Common myeloid progenitor, CD34-positive (primary cell): Measurements from ENCODE around the gene RAC2.
A peak's percentile ranks its signal among the peaks of the same experiment; 100 is the strongest.

Source experiments
- CTCF ChIA-PET: fragments of 350-600 bp; sonication (Branson Sonifier 250); formaldehyde crosslinking; loops from one replicate; lab custom pipeline; 2021; ENCODE audit warnings: antibody characterized with exemption; lab: Charles Lee
- POLR2A ChIA-PET: fragments of 350-600 bp; sonication (Branson Sonifier 250); formaldehyde crosslinking; loops from one replicate; lab custom pipeline; 2021; ENCODE audit warnings: antibody characterized with exemption; lab: Charles Lee
- DNase-seq, 3 donors: peaks; one replicate each; pipeline versions ENCODE4 v3.0.0 to v3.0.0-alpha.2; 2013
- H3K27ac ChIP-seq, 2 experiments: 1 replicate in 1 of 2; 2 replicates in 1 of 2; pipeline ENCODE4 v1.7.0; 2013; ENCODE audit warnings: inconsistent platforms in 2 of 2, low read length in 2 of 2, mild to moderate bottlenecking in 2 of 2, low read depth in 1 of 2, moderate library complexity in 1 of 2; ENCODE audit not compliant: severe bottlenecking in 2 of 2, insufficient read depth in 1 of 2, poor library complexity in 1 of 2
- H3K27me3 ChIP-seq, 5 experiments: replicated peaks in 2 of 5; 1 replicate in 3 of 5; 2 replicates in 2 of 5; pipeline versions ENCODE4 v1.6.1 to v1.7.0; 2013; ENCODE audit warnings: low read length in 4 of 5, mild to moderate bottlenecking in 2 of 5, moderate library complexity in 2 of 5, inconsistent platforms in 1 of 5; ENCODE audit not compliant: insufficient read depth in 5 of 5, control insufficient read depth in 4 of 5
- H3K36me3 ChIP-seq, 4 experiments: 1 replicate in 2 of 4; 2 replicates in 2 of 4; pipeline versions ENCODE4 v1.6.1 to v1.7.0; 2013; ENCODE audit warnings: low read length in 3 of 4, control low read depth in 1 of 4, mild to moderate bottlenecking in 1 of 4; ENCODE audit not compliant: control insufficient read depth in 4 of 4, insufficient read depth in 4 of 4
- H3K4me1 ChIP-seq, 4 experiments: 1 replicate in 3 of 4; 2 replicates in 1 of 4; pipeline versions ENCODE4 v1.6.1 to v1.7.1; 2013; ENCODE audit warnings: low read length in 3 of 4, mild to moderate bottlenecking in 3 of 4, control low read depth in 1 of 4, inconsistent platforms in 1 of 4, moderate library complexity in 1 of 4; ENCODE audit not compliant: control insufficient read depth in 4 of 4, insufficient read depth in 4 of 4; ENCODE audit errors: control extremely low read depth in 1 of 4
- H3K4me3 ChIP-seq, 7 experiments: 1 replicate in 4 of 7; 2 replicates in 3 of 7; pipeline versions ENCODE4 v1.5.1 to v1.7.0; 2013; ENCODE audit warnings: mild to moderate bottlenecking in 7 of 7, low read length in 6 of 7, moderate library complexity in 6 of 7, inconsistent platforms in 2 of 7, low read depth in 2 of 7, control low read depth in 1 of 7; ENCODE audit not compliant: insufficient read depth in 4 of 7, control insufficient read depth in 1 of 7; ENCODE audit errors: extremely low read depth in 1 of 7
- H3K9me3 ChIP-seq, 5 experiments: 1 replicate in 4 of 5; 2 replicates in 1 of 5; pipeline versions ENCODE4 v1.6.1 to v1.7.1; 2013; ENCODE audit warnings: low read length in 4 of 5, mild to moderate bottlenecking in 2 of 5, inconsistent platforms in 1 of 5, low read depth in 1 of 5, moderate library complexity in 1 of 5; ENCODE audit not compliant: control insufficient read depth in 4 of 5, insufficient read depth in 2 of 5; ENCODE audit errors: control extremely low read depth in 1 of 5
- WGBS: methylation state at CpG from one replicate; pipeline ENCODE4 v1.1.5; 2013; ENCODE audit not compliant: insufficient coverage; 5-methylcytosine and 5-hydroxymethylcytosine counted together

Gene RAC2

DNA sequence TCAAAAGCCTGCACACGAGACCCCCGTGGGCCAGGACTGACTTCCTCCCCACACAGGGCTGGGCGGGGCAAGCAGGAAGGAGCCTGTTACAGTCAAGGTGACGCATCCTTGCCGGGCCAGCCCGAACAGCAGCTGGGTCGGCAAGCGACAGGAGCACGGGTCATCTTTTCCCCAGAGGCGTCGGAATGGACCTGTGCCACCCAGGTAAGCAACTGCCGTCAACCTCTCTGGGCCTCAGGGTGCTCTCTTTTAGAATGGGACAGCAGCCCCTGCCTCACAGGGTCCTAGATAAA is 38.3 kb upstream of the RAC2 start, which contains the start of gene CYTH4:
Gene CYTH4, plus strand, starts transcription at position 124 of the 293 bp plus-strand sequence. Its CDS starts 62 bp downstream, at position 186.
- no peaks in the 10 kb centered on the region for H3K27me3 ChIP-seq
- H3K27ac ChIP-seq, result peak within 1 kb of the TSS; percentile 33 to 62
- no peaks in the 10 kb centered on the region for H3K9me3 ChIP-seq
- CTCF ChIA-PET, result interaction anchor here (1.5 to 8.3 kb wide), 6 partner anchors 14 to 34 kb away, joined by 4 to 42 read pairs (median 9); no protein-coding TSS in a partner anchor
- peaks cover 32 to 92% (median 72%) of the 10 kb centered on the region in 4 experiments for H3K4me1 ChIP-seq
- POLR2A ChIA-PET, result interaction anchor here (0.7 to 1.3 kb wide), 2 partner anchors 38 to 381 kb away, joined by 3 to 5 read pairs; partner anchors contain the start of gene RAC2
- H3K4me3 ChIP-seq, result peak within 1 kb of the TSS in 6 of 7 experiments; percentile 66 to 92 (median 76)
- H3K36me3 ChIP-seq, result peaks cover 0 to 12% (median 3%) of the 10 kb centered on the region in 4 experiments
- DNase-seq, result peak; percentile 79 to 91 (median 80)
- 3% methylated on average over 12 of the region's 12 CpGs for WGBS

DNA sequence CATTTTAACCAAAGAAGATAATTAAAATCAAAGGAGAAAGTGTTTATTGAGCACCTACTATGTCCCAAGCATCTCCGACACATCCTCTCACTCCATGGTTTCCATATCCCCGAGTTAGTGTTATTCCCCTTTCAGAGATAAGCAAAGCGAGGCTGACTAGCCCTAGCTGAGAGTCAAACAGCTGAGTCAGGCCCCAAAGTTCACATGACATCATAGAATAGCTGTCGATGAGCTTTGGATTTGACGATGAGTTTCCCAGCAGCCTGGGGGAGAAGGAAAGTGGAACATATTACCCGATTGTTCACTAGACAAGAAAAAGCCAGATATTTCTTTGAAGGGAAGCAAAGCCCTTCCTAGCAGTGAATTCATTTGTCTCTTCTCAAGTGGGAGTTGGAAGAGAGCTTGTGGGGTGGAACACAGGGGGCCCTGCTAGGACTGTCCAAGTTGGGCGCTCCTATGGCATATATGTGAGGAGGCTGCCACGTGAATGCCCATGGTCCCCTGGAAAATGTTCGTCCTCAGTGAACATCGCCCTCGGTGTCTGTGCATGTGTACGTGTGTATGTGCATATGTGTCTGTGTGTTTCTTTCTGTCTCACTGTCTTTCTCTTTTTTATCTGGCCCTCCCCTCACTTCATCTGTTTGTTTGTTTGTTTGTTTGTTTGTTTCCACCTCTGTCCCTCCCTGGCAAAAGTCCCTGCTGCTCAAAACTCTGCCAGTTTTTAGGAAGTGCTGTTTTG is 37.7 kb upstream of the RAC2 start:
- WGBS, result 67% methylated on average over 7 of the region's 12 CpGs
- ChIA-PET POLR2A (interaction anchor here (0.7 to 1.3 kb wide), 2 partner anchors 37 to 382 kb away, joined by 3 to 5 read pairs; partner anchors contain the start of gene RAC2), CTCF (interaction anchor here (1.3 to 8.3 kb wide), 8 partner anchors 9 to 34 kb away, joined by 3 to 42 read pairs (median 8); no protein-coding TSS in a partner anchor)
- Histone ChIP-seq H3K27ac (peak overlapping the region in 1 of 2 experiments; percentile 62), H3K4me3 (peak overlapping the region in 6 of 7 experiments; percentile 66 to 92 (median 76)), H3K4me1 (peaks cover 32 to 91% (median 70%) of the 10 kb centered on the region in 4 experiments), H3K9me3 (no peaks in the 10 kb centered on the region), H3K27me3 (no peaks in the 10 kb centered on the region), H3K36me3 (peaks cover 0 to 11% (median 1%) of the 10 kb centered on the region in 4 experiments)
- no peak for DNase-seq

DNA sequence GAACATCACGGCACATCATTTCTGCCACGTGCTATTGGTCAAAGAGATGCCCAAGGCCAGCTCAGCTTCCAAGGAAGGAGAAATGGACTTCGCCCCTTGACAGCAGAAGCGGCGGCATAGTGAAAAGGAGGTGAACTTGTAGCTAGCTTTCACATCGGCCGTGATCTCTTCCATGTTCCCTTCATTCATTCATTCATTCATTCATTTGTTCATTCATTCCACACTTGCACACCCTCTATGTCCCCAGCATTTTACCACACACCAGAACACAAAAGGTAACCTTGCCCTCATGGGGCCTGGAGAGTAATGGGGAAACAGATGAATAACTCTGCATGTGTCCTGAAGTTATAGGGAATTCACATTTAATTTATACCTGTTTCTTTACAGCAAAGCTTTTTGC is 37.1 kb upstream of the RAC2 start:
- 100% methylated on average over 2 of the region's 7 CpGs for WGBS
- Histone ChIP-seq H3K4me1 (peaks cover 32 to 91% (median 69%) of the 10 kb centered on the region in 4 experiments), H3K9me3 (no peaks in the 10 kb centered on the region), H3K36me3 (peaks cover 0 to 6% (median under 1%) of the 10 kb centered on the region in 4 experiments), H3K27me3 (no peaks in the 10 kb centered on the region), H3K4me3 (no peak overlapping the region), H3K27ac (no peak overlapping the region)
- ChIA-PET POLR2A (interaction anchor here (1.3 kb wide), 1 partner anchor 37 kb away, joined by 5 read pairs; the partner anchor contains the start of gene RAC2), CTCF (interaction anchor here (1.3 to 8.3 kb wide), 6 partner anchors 9 to 32 kb away, joined by 3 to 42 read pairs (median 8); no protein-coding TSS in a partner anchor)
- no peak for DNase-seq

DNA sequence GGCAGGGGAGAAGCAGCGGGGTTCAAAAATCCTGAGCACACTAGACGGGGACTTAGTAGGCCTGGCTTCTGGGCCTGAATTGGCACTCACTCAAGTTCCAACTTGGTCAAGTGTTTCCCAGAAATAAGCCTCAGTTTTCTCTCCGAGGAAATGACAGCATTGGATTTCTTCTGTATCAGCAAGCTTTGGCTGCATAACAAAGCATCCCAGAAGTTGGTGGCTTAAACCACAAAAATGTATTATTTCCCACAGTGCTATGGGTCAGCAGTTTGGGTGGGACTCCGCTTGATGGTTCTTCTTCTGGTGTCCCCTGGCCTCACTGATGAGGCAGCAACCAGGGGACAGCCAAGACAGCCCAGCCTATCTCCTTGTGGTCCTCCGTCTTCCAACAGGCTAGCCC is 36.6 kb upstream of the RAC2 start:
- ChIA-PET CTCF (interaction anchor here (1.3 to 8.3 kb wide), 5 partner anchors 8 to 32 kb away, joined by 3 to 42 read pairs (median 9); no protein-coding TSS in a partner anchor), POLR2A (no interaction called here)
- H3K27me3 ChIP-seq, result no peaks in the 10 kb centered on the region
- peaks cover 32 to 91% (median 70%) of the 10 kb centered on the region in 4 experiments for H3K4me1 ChIP-seq
- no peak for DNase-seq
- H3K4me3 ChIP-seq, result no peak overlapping the region
- H3K9me3 ChIP-seq, result no peaks in the 10 kb centered on the region
- WGBS, result 100% methylated on average over 5 of the region's 5 CpGs
- peaks cover 0 to 2% (median 0%) of the 10 kb centered on the region in 4 experiments for H3K36me3 ChIP-seq
- H3K27ac ChIP-seq, result no peak overlapping the region

DNA sequence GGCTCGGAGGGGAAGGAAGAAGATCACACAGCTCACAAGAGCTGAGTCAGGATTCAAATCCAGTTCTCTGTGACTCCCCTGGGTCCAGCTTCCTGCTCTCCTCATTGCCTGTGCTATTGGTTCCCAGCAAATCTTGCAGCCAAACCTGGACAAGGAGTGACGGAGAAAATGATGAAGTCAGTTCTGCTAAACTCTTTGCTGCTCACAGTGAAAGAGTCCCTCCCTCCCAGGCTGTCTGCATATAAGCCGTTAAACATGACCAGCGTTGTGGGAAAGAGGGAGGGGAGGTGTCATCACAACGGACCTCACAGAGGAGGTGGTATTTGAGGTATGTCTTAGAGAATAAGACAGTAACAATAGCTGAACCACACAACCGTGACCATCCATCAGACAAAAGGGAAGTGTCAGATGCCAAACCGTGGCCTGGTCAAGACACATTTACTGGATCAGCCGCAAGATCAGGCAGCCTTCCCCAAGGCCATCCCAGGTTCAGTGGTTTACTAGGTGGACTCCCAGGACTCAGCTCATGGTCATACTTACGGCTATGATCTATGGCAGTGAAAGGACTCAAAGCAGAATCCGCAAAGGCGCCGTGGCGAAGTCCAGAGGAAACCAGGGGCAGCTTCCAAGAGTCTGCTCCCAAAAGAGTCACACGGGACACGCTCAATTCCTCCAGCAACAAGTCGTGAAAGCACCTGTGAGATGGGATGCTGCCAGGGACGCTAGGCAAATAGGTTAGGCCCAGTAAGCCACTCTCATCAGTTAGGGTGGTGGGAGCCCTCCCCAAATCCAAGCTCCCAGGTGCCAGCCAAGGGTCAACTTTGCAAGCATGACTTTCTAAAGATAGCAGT is 35.5 kb upstream of the RAC2 start:
- POLR2A ChIA-PET, result no interaction called here
- CTCF ChIA-PET, result interaction anchor here (0.8 to 1.2 kb wide), 8 partner anchors 8 to 37 kb away, joined by 3 to 5 read pairs (median 3); no protein-coding TSS in a partner anchor

DNA sequence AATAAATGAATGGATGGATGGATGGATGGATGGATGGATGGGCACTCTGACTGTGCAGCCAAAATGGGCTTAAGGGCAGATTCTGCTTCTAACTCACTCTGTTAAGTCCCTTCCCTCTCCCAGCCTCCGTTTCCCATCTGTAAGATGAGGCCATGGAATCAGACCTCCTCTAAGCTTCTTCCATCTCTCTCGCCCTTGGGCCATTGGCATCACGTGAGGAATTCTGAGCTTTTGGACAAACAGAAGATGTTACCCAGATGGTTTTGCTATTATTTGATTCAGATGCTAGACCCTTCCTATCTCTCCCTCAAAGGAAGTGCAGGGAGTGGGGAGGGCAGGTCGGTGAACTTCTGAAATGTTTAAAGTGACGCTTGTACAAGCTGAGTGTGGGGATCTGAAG is 34.2 kb upstream of the RAC2 start:
- CTCF ChIA-PET, result interaction anchor here (1.0 kb wide), 1 partner anchor 11 kb away, joined by 5 read pairs; no protein-coding TSS in a partner anchor

More for the DNA sequence above, 35.5 kb upstream of the RAC2 start:
- H3K27ac ChIP-seq, result peak overlapping the region in 1 of 2 experiments; percentile 1
- H3K4me1 ChIP-seq, result peaks cover 37 to 93% (median 79%) of the 10 kb centered on the region in 4 experiments
- H3K9me3 ChIP-seq, result no peaks in the 10 kb centered on the region
- DNase-seq, result peak in 2 of 3 donors; percentile 70 to 72
- WGBS, result 69% methylated on average over 14 of the region's 17 CpGs
- no peaks in the 10 kb centered on the region for H3K36me3 ChIP-seq
- H3K4me3 ChIP-seq, result peak overlapping the region in 1 of 7 experiments; percentile 7
- no peaks in the 10 kb centered on the region for H3K27me3 ChIP-seq

More for the DNA sequence above, 34.2 kb upstream of the RAC2 start:
- H3K4me1 ChIP-seq, result peaks cover 33 to 94% (median 78%) of the 10 kb centered on the region in 4 experiments
- no peak overlapping the region for H3K27ac ChIP-seq
- 90% methylated on average over 5 of the region's 5 CpGs for whole genome bisulfite sequencing
- DNase-seq, result no peak
- no peaks in the 10 kb centered on the region for H3K9me3 ChIP-seq
- H3K27me3 ChIP-seq, result no peaks in the 10 kb centered on the region
- H3K4me3 ChIP-seq, result no peak overlapping the region
- POLR2A ChIA-PET, result interaction anchor here (0.8 kb wide), 1 partner anchor 23 kb away, joined by 3 read pairs; no protein-coding TSS in a partner anchor
- no peaks in the 10 kb centered on the region for H3K36me3 ChIP-seq
